Epithelial cell of proximal tubule (primary cell): ENCODE data around the gene TRAPPC6A. TPM values are rescaled to one million over a fixed set of nuclear protein-coding genes. Genes with fewer than 3 reads are reported as not detected.

Experiments used
- DNase-seq: peaks from one replicate; pipeline ENCODE4 v3.0.0-alpha.2; 2011; ENCODE audit warnings: low read depth
- H3K4me3 ChIP-seq: 2 replicates; pipeline ENCODE4 v1.5.1; 2011; ENCODE audit warnings: low read depth, mild to moderate bottlenecking, low read length
- total RNA-seq: library from RNA; depleted of rRNA; stranded (reverse); fragments of >200 nt; gene quantifications from 2 replicates; pipeline ENCODE4 v1.2.3, GENCODE V29; 2015
- TF ChIP-seq, protein P1 (sequence below): conservative IDR thresholded peaks from 2 replicates; pipeline ENCODE4 v1.5.1; 2012; ENCODE audit warnings: low read depth, mild to moderate bottlenecking, low read length

The TRAPPC6A gene
- total RNA-seq, 1 donor from 2014 or later = 16.5 TPM

DNA sequence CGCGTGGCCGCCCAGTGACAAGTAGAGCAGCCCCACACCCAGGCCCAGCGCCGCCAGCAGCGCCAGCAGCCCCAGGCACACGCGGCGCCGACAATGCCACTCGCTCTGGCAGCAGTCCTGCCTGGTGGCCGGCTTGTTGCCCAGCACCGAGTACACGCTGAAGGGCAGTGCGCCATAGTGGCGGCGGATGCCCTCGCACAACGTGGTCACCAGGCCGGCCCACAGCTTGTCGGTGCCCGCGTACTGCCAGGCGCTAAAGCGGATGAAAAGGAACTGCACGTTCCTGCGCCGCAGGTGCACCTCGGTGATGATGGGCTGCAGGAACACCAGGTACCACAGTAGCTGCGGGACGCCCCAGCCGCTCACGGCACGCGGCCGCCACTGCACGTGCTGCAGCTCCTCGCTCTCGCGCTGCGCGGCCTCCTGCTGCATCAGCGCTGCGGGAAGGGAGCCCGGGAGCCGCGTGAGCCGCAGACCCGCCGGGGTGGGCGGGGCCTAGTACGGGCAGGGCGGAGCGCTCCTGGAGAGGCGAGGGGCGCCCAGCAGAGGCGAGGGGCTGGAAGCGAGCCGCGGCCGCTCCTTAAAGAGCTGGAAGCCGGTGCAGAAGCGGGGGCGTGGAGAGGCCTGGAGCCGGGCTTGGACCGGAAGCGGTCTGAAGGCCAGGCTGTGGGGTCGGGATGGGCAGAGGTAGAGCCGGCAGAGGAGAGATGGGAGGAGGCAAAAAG, 24.5 kb downstream of the TRAPPC6A start:
- no peak for DNase-seq
- peak overlapping the region; percentile 30 for H3K4me3 ChIP-seq
- TF ChIP-seq, protein P1, sequence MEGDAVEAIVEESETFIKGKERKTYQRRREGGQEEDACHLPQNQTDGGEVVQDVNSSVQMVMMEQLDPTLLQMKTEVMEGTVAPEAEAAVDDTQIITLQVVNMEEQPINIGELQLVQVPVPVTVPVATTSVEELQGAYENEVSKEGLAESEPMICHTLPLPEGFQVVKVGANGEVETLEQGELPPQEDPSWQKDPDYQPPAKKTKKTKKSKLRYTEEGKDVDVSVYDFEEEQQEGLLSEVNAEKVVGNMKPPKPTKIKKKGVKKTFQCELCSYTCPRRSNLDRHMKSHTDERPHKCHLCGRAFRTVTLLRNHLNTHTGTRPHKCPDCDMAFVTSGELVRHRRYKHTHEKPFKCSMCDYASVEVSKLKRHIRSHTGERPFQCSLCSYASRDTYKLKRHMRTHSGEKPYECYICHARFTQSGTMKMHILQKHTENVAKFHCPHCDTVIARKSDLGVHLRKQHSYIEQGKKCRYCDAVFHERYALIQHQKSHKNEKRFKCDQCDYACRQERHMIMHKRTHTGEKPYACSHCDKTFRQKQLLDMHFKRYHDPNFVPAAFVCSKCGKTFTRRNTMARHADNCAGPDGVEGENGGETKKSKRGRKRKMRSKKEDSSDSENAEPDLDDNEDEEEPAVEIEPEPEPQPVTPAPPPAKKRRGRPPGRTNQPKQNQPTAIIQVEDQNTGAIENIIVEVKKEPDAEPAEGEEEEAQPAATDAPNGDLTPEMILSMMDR = no peak

DNA sequence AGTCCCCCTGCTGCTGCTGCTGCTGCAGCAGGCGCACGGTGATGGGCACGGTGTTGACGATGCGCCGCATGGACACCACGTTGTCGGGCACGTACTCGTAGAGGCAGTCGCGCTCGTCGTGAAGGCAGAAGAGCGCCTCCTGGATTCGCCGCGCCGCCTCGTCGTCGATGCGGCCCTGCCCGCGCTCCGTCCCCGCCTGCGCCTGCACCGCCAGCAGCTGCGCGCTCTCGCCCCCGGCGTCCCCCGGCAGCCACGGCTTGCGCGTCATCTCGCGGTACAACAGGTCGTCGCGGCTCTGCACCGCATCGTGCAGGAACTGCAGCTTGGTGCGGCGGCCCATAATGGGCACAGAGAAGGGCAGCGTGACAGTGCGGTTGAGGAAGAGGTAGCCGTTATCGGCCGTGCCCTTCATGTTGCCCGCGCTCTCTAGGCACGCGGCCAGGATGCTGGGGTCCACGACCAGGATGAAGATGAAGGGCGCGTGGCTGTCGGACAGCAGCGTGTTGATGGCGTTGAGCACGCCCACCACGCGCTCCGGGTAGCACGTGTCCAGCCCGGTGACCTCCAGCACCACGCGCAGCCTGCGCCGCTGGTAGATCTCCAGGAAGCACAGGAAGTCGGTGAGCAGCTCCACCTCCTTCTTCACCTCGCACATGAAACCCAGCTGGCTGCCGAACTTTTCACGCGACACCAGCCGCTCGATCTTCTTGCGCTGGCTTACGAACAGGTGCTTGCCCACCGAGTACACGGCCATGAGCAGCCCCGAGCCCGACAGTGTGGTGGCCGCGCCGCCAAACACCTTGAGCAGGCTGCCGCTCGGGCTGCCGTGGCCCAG, 25.3 kb downstream of the TRAPPC6A start:
- TF ChIP-seq, protein P1 = no peak
- H3K4me3 ChIP-seq = peak overlapping the region; percentile 30
- no peak for DNase-seq

DNA sequence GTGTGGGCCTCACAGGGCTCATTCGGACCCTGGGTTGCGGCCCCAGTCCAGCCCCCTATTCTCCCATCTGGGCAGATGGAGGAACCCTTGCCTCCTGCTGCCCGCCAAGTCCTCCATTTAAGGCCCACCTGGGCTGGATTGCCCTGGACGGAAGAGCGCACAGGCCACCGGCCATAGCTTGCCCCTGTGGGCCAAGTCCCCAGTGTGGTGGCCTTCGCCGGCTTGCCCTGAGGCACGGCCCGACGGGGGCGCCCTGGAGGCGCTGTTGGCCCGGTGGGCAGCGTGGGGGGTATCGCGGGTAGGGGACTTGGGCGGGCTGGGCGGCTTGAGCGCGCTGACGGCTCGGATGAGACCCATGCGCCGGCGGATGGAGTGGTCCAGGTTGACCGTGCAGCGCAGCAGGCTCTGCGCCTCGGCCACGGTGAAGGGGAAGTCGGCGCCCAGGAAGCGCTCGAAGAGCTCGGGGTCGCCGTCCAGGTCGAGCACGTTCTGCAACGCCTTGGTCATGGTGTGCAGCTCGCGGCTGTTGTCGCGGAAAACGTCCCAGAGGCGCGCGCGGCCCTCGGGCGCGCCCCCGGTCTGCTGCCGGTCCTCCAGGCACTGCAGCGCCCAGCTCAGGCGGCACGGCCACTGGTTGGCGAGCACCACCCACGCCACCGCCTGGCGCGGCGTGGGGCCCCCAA, 26.1 kb downstream of the TRAPPC6A start:
- TF ChIP-seq, protein P1 = no peak
- no peak overlapping the region for H3K4me3 ChIP-seq
- DNase-seq = no peak

DNA sequence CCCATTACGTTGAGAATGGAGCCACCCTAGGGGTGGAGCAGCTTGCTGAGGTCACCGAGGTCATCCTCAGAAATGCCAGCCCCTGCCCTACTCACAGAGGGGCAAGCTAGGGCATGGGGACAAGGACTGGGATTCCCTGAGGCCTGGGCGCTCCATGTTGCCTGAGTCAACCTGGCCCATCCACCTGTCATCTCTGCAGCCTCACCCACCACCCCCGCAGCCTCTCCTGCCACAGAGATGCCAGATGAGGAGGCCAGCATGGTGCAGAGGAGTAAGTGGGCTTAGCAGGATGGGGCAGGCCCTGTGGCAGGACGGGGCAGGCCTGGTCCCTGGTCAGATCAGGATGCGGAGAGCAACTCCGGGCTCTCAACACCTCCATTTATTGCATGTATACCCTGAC, 26.7 kb downstream of the TRAPPC6A start:
- no peak overlapping the region for H3K4me3 ChIP-seq
- DNase-seq = no peak
- TF ChIP-seq, protein P1 = no peak

DNA sequence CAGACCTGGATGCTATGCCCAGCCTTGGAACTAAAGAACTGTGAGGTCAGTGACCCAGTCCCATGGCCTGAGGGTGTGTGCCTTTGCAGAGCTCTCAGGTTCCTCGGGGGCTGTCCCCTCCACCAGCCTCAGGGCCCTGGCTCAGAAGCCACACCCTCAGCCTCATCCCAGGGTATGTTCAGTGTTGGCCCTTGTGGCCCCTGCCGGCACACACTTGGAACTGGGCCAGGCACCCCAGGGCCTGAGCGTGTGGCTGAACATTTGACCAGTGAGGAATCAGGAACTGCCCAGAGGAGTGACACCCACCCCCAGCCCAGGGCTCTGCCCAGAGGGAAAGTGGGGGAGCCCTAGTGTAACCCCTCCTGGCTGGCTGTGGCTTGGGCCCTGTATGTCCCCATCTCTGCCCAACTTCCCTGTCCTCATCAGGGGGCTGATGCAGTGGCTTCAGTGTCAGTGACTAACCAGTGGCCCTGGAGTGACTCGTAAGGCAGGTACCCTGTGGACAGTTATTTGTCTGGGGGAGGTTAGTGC, 27.2 kb downstream of the TRAPPC6A start:
- no peak for DNase-seq
- TF ChIP-seq, protein P1 = no peak
- H3K4me3 ChIP-seq = no peak overlapping the region

DNA sequence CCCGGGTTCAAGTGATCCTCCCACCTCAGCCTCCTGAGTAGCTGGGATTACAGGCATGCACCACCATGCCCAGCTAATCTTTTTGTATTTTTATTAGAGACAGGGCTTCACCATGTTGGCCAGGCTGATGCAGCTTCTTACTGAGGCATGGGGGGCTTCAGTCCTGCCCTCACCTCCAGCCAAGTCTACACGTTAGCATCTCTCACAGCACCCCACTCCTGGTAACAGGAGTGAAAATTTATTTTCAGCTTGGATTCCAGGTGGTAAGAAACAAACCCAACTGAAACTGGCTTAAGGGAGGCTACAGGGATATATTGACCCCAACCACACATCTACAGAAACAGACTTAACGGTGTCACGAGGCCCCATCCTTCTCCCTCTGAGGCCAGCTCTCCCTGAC, 27.9 kb downstream of the TRAPPC6A start:
- no peak for DNase-seq
- H3K4me3 ChIP-seq = no peak overlapping the region
- TF ChIP-seq, protein P1 = no peak
